IMR-90 (cell line): ENCODE measurements around the gene TOR3A. TPM values are rescaled to one million over a fixed set of nuclear protein-coding genes. Genes with fewer than 3 reads are reported as not detected.

Source experiments
- ATAC-seq: fragments of 200-7000 bp; cut with Tn5 transposase; 2 replicates; pipeline ENCODE4 v1.9.1; 2020; ENCODE audit warnings: low read depth, mild to moderate bottlenecking, moderate library complexity
- BruUV-seq: library from RNA; stranded (reverse); fragments of 400-500 nt; replicated peaks from 2 replicates; lab custom pipeline; 2021; lab: Mats Ljungman, UMichigan
- CTCF ChIA-PET: fragments of 300-600 bp; formaldehyde crosslinking; extraction: SDS; loops from one replicate; lab custom pipeline; 2021; ENCODE audit warnings: antibody characterized with exemption; lab: Yijun Ruan, JAX
- POLR2A ChIA-PET: fragments of 300-600 bp; sonication (Branson Sonifier 250); formaldehyde crosslinking; loops from one replicate; lab custom pipeline; 2022; ENCODE audit warnings: antibody characterized with exemption; ENCODE audit not compliant: unreplicated experiment; lab: Charles Lee
- DNase-seq: peaks from one replicate; pipeline ENCODE4 v3.0.0; 2013
- H2AFZ ChIP-seq: replicated peaks from 2 replicates; pipeline ENCODE3; 2013; ENCODE audit warnings: low read length, mild to moderate bottlenecking; ENCODE audit not compliant: poor library complexity
- H2AK5ac ChIP-seq: 2 replicates; pipeline ENCODE4 v1.6.1; 2013; ENCODE audit warnings: low read depth, low read length, inconsistent platforms
- H2AK9ac ChIP-seq: replicated peaks from 2 replicates; pipeline ENCODE3; 2013; ENCODE audit warnings: mild to moderate bottlenecking, low read depth, low read length, moderate library complexity; ENCODE audit not compliant: poor library complexity
- H2BK120ac ChIP-seq: 2 replicates; pipeline ENCODE4 v1.6.1; 2013; ENCODE audit warnings: low read depth, low read length, inconsistent platforms
- H2BK15ac ChIP-seq: 3 replicates; pipeline ENCODE4 v1.6.1; 2013; ENCODE audit warnings: low read depth, low read length, inconsistent platforms
- H2BK20ac ChIP-seq: 2 replicates; pipeline ENCODE4 v1.6.1; 2013; ENCODE audit warnings: low read depth, mild to moderate bottlenecking, inconsistent platforms, low read length, moderate library complexity
- H2BK5ac ChIP-seq: 2 replicates; pipeline ENCODE4 v1.6.1; 2013; ENCODE audit warnings: mild to moderate bottlenecking, low read depth, low read length, inconsistent platforms; ENCODE audit not compliant: poor library complexity, severe bottlenecking
- H3K14ac ChIP-seq: replicated peaks from 2 replicates; pipeline ENCODE4 v1.6.1; 2013; ENCODE audit warnings: low read depth, low read length, inconsistent platforms
- H3K18ac ChIP-seq: 2 replicates; pipeline ENCODE4 v1.6.1; 2013; ENCODE audit warnings: low read depth, low read length, control low read depth
- H3K23ac ChIP-seq: 2 replicates; pipeline ENCODE4 v1.6.1; 2013; ENCODE audit warnings: low read depth, low read length, inconsistent platforms
- H3K27ac ChIP-seq: 2 replicates; pipeline ENCODE4 v1.5.1; 2013; ENCODE audit warnings: mild to moderate bottlenecking, control low read depth, low read length; ENCODE audit not compliant: insufficient read depth
- H3K27me3 ChIP-seq: 2 replicates; pipeline ENCODE4 v1.6.1; 2013; ENCODE audit warnings: low read length; ENCODE audit not compliant: control insufficient read depth, insufficient read depth
- H3K36me3 ChIP-seq: 2 replicates; pipeline ENCODE4 v1.6.1; 2013; ENCODE audit warnings: low read length, mixed read lengths; ENCODE audit not compliant: control insufficient read depth, insufficient read depth
- H3K4ac ChIP-seq: 2 replicates; pipeline ENCODE4 v1.6.1; 2013; ENCODE audit warnings: low read depth, low read length, inconsistent platforms
- H3K4me1 ChIP-seq: 2 replicates; pipeline ENCODE4 v1.6.1; 2013; ENCODE audit warnings: low read length, mixed read lengths; ENCODE audit not compliant: control insufficient read depth, insufficient read depth
- H3K4me2 ChIP-seq: 2 replicates; pipeline ENCODE4 v1.6.1; 2013; ENCODE audit warnings: low read depth, mild to moderate bottlenecking, control low read depth, low read length, moderate library complexity
- H3K4me3 ChIP-seq: 2 replicates; pipeline ENCODE4 v1.5.1; 2013; ENCODE audit warnings: low read depth, mild to moderate bottlenecking, control low read depth, low read length, moderate library complexity; ENCODE audit not compliant: insufficient read depth
- H3K56ac ChIP-seq: 2 replicates; pipeline ENCODE4 v1.6.1; 2013; ENCODE audit warnings: low read length, inconsistent platforms; ENCODE audit not compliant: insufficient read depth; ENCODE audit errors: extremely low read depth
- H3K79me1 ChIP-seq, 2 experiments: 2 replicates each; pipeline ENCODE4 v1.6.1; 2013; ENCODE audit warnings: low read length in 2 of 2, inconsistent platforms in 1 of 2, low read depth in 1 of 2
- H3K9ac ChIP-seq: 2 replicates; pipeline ENCODE4 v1.6.1; 2013; ENCODE audit warnings: low read depth, low read length, control low read depth
- H3K9me1 ChIP-seq: 2 replicates; pipeline ENCODE4 v1.6.1; 2013; ENCODE audit warnings: low read length, inconsistent platforms; ENCODE audit not compliant: insufficient read depth
- H3K9me3 ChIP-seq: 2 replicates; pipeline ENCODE4 v1.6.1; 2013; ENCODE audit warnings: low read length; ENCODE audit not compliant: control insufficient read depth, insufficient read depth
- H4K20me1 ChIP-seq: 2 replicates; pipeline ENCODE4 v1.6.1; 2013; ENCODE audit warnings: low read length, inconsistent platforms; ENCODE audit not compliant: insufficient read depth
- H4K5ac ChIP-seq: 2 replicates; pipeline ENCODE4 v1.6.1; 2013; ENCODE audit warnings: mild to moderate bottlenecking, low read depth, low read length, control low read depth
- H4K8ac ChIP-seq, 2 experiments: 2 replicates each; pipeline ENCODE4 v1.6.1; 2013; ENCODE audit warnings: low read depth in 2 of 2, low read length in 2 of 2, control low read depth in 1 of 2, inconsistent platforms in 1 of 2
- H4K91ac ChIP-seq: 2 replicates; pipeline ENCODE4 v1.6.1; 2013; ENCODE audit warnings: low read depth, low read length, inconsistent platforms; ENCODE audit not compliant: insufficient read depth
- BHLHE40 ChIP-seq: fragments of 150-350 bp; IDR thresholded peaks from 2 replicates; pipeline ENCODE4 v1.6.1; 2016; ENCODE audit warnings: mild to moderate bottlenecking, low read depth, low read length
- CEBPB ChIP-seq: IDR thresholded peaks from 2 replicates; pipeline ENCODE4 v1.6.1; 2012; ENCODE audit warnings: low read depth, low read length, improper control_type of control experiment
- CHD1 ChIP-seq: IDR thresholded peaks from 2 replicates; pipeline ENCODE4 v1.6.1; 2012; ENCODE audit warnings: low read depth, low read length, improper control_type of control experiment
- FOS ChIP-seq: fragments of 150-350 bp; IDR thresholded peaks from 2 replicates; pipeline ENCODE4 v1.6.1; 2016; ENCODE audit warnings: low read depth, low read length
- MAZ ChIP-seq: IDR thresholded peaks from 2 replicates; pipeline ENCODE4 v1.6.1; 2012; ENCODE audit warnings: low read depth, mild to moderate bottlenecking, low read length, improper control_type of control experiment, moderate library complexity, borderline replicate concordance
- NFE2L2 ChIP-seq: fragments of 150-350 bp; IDR thresholded peaks from 2 replicates; pipeline ENCODE4 v1.6.1; 2016; ENCODE audit warnings: low read depth, mild to moderate bottlenecking, low read length
- RAD21 ChIP-seq: IDR thresholded peaks from 2 replicates; pipeline ENCODE4 v1.6.1; 2012; ENCODE audit warnings: low read length, improper control_type of control experiment
- RCOR1 ChIP-seq: IDR thresholded peaks from 2 replicates; pipeline ENCODE4 v1.6.1; 2012; ENCODE audit warnings: mild to moderate bottlenecking, low read length, improper control_type of control experiment; ENCODE audit not compliant: insufficient replicate concordance
- USF2 ChIP-seq: fragments of 150-350 bp; IDR thresholded peaks from 2 replicates; pipeline ENCODE4 v1.6.1; 2017; ENCODE audit warnings: mild to moderate bottlenecking, antibody characterized with exemption, low read length, low read depth
- WGBS, 2 experiments: methylation state at CpG; one replicate each; pipeline versions ENCODE4 v1.1.5 to v1.1.7; 2013; ENCODE audit warnings: missing lambda C conversion rate in 2 of 2; ENCODE audit not compliant: insufficient read length in 1 of 2; ENCODE audit errors: extremely low coverage in 2 of 2; 5-methylcytosine and 5-hydroxymethylcytosine counted together
- dilution Hi-C: fragments of 300-500 bp; cut with HindIII; formaldehyde crosslinking; loops from one replicate; pipeline ENCODE4 v1.14.3; 2018; ENCODE audit warnings: low sequenced_read_pairs; ENCODE audit not compliant: unreplicated experiment
- in situ Hi-C: fragments of 300-500 bp; cut with MboI; formaldehyde crosslinking; loops from 3 replicates; pipeline ENCODE4 v1.14.3; 2019; ENCODE audit warnings: low sequenced_read_pairs, inconsistent platforms, mixed read lengths
- intact Hi-C: fragments of 100-400 bp; cut with micrococcal nuclease; formaldehyde crosslinking; loops from 2 replicates; pipeline ENCODE4 v1.10.0; 2022
- polyA plus RNA-seq, 3 experiments: library from polyadenylated mRNA; depleted of rRNA; stranded (reverse); fragments of >200 nt; gene quantifications; 2 replicates each; pipeline ENCODE4 v1.2.3, GENCODE V29; 2012; ENCODE audit warnings: low replicate concordance in 1 of 3
- total RNA-seq: library from RNA; depleted of rRNA; stranded (reverse); fragments of >200 nt; gene quantifications from 2 replicates; pipeline ENCODE4 v1.2.3, GENCODE V29; 2012
- TF ChIP-seq, protein P1 (sequence below): conservative IDR thresholded peaks from 2 replicates; pipeline ENCODE4 v1.5.1; 2012; ENCODE audit warnings: mild to moderate bottlenecking, low read depth, low read length, improper control_type of control experiment

The TOR3A gene
- total and polyA plus RNA-seq, 2 of the 4 experiments (the other 2 are of a cell fraction) = 16.8 to 22.2 TPM

DNA sequence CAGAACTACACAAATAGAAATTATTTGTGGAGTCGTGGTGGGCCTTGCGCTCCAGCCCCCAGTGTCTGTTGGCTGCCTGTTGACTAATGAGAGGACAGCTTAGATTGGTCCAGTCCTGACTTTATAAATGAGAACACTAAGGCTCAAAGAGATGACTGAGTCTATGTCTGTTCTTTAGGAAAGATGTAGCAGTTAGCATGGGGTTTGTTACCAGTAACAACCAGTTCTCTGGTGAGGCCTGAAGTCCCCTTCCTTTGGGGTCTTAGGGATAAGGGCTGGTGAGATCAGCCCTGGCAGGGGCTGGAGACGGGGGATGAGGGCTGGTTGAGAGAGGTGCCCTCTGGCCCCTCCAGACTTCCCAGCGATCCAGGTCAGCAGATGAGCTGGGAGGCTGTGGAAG, 9.1 kb downstream of the TOR3A start:
- no peak overlapping the region; the same call in 1 of the 2 replicates for H3K18ac ChIP-seq
- no peak overlapping the region; the same call in 1 of the 2 replicates for H2AK5ac ChIP-seq
- CTCF ChIA-PET = interaction anchor here (1.2 kb wide), 1 partner anchor 29 kb away, joined by 3 read pairs; no protein-coding TSS in a partner anchor
- intact Hi-C loops (no loop called here), dilution Hi-C loops (no loop called here), in situ Hi-C loops (no loop called here)
- H4K8ac ChIP-seq = peak overlapping the region in 1 of 2 experiments; percentile 20; a peak in 1 of 4 replicates
- peaks cover 3% of the 10 kb centered on the region; the same call in 1 of the 2 replicates for H4K20me1 ChIP-seq
- H3K56ac ChIP-seq = no peak overlapping the region
- peak overlapping the region; percentile 28; the same call in 1 of the 2 replicates for H3K4ac ChIP-seq
- TF ChIP-seq CEBPB (no peak), NFE2L2 (no peak), BHLHE40 (no peak), RCOR1 (no peak), USF2 (no peak), RAD21 (no peak), CHD1 (no peak), FOS (no peak), MAZ (no peak)
- TF ChIP-seq, protein P1, sequence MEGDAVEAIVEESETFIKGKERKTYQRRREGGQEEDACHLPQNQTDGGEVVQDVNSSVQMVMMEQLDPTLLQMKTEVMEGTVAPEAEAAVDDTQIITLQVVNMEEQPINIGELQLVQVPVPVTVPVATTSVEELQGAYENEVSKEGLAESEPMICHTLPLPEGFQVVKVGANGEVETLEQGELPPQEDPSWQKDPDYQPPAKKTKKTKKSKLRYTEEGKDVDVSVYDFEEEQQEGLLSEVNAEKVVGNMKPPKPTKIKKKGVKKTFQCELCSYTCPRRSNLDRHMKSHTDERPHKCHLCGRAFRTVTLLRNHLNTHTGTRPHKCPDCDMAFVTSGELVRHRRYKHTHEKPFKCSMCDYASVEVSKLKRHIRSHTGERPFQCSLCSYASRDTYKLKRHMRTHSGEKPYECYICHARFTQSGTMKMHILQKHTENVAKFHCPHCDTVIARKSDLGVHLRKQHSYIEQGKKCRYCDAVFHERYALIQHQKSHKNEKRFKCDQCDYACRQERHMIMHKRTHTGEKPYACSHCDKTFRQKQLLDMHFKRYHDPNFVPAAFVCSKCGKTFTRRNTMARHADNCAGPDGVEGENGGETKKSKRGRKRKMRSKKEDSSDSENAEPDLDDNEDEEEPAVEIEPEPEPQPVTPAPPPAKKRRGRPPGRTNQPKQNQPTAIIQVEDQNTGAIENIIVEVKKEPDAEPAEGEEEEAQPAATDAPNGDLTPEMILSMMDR = no peak
- POLR2A ChIA-PET = no interaction called here
- peak overlapping the region; percentile 4 for H4K91ac ChIP-seq
- no peak overlapping the region for H4K5ac ChIP-seq
- WGBS, 2 experiments = 100% methylated on average over 1 of the region's 4 CpGs; no CpG with 5 or more reads in 1 of the 2 experiments
- DNase-seq = no peak
- no peak overlapping the region for H3K4me2 ChIP-seq
- no peaks in the 10 kb centered on the region for H3K27me3 ChIP-seq
- no TSS peak for BruUV-seq
- H2AFZ ChIP-seq = no peak overlapping the region
- no peak overlapping the region for H2BK5ac ChIP-seq
- H3K14ac ChIP-seq = peak overlapping the region; percentile 36; the same call in 1 of the 2 replicates
- peak overlapping the region; percentile 34; the same call in 1 of the 3 replicates for H2BK15ac ChIP-seq
- H3K4me3 ChIP-seq = no peak overlapping the region
- H3K36me3 ChIP-seq = peaks cover 44% of the 10 kb centered on the region
- peak overlapping the region; percentile 9; the same call in 1 of the 2 replicates for H2BK120ac ChIP-seq
- 0 out of 2 replicates have a peak overlapping the region, but pooled peaks have one; percentile 52 for H3K23ac ChIP-seq
- no peaks in the 10 kb centered on the region for H3K9me3 ChIP-seq
- no peak overlapping the region for H2AK9ac ChIP-seq
- peaks cover 0 to 70% of the 10 kb centered on the region in 2 experiments; a peak in 2 of 4 replicates for H3K79me1 ChIP-seq
- no peak for ATAC-seq
- no peak overlapping the region for H2BK20ac ChIP-seq
- peak overlapping the region; percentile 50; the same call in 1 of the 2 replicates for H3K27ac ChIP-seq
- H3K9ac ChIP-seq = no peak overlapping the region
- H3K9me1 ChIP-seq = peaks cover 23% of the 10 kb centered on the region
- peaks cover 10% of the 10 kb centered on the region for H3K4me1 ChIP-seq
